ENCODE data around the gene GADD45GIP1.
"Not testable (repeated sequence)": the region's sequence is repeated elsewhere in the genome, so short reads cannot be mapped to it uniquely, and the experiment has no call there.

GADD45GIP1 gene

DNA sequence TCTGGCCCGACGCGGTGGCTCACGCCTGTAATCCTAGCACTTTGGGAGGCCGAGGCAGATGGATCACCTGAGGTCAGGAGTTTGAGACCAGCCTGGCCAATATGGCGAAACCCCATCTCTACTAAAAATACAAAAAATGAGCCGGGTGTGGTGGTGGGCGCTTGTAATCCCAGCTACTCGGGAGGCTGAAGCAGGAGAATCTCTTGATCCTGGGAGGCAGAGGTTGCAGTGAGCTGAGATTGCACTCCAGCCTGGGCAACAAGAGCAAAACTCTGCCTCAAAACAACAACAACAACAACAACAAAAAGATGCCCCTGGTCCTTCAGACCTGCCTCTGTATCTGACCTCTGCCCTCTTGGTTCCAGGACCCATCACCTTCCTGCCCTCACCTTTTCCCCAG is 1.4 kb downstream of the GADD45GIP1 start:
- not testable (repeated sequence) for DNase-seq

GRCh38 chr19:12954612-12954962 is 2.4 kb downstream of the GADD45GIP1 start:
- no peak for DNase-seq

DNA sequence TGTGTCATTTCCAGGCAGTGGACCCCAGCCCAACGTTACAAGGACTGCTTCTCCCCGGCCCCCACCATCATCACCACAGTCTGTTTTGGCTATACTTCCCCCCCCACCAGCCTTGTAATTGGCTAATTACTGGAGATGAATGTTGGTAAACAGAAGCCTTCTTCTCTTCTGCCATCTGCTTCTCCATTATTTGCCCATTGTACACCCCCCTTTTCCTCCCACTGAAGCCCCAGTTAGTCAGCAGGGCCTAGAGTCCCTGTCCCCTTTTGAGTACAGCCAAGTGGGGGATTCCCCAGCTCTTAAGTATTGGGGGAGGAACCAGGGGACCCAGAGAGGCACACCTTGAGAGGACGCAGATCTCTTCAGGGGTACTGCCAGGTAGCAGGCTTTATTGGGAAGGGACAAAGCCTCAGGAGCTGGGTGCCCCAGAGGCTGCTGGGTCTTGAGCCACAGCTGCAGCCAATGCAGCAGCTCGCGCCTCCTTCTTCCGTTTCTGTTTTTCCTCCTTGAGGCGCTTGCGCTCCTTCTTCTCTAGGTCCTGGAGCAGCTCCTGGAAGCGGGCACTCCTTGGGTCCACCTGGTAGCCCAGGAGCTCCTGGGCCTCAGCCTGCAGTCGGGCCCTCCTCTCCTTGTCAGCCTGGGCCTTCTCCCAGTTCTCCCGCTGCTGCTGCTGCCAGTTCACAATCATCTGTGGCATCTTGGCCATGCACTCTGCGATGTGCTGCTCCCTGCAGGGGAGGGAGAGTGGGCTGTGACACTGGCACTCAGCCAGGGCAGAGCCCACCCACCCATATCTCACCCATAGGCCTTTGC is 3.0 kb downstream of the GADD45GIP1 start:
- no peak for DNase-seq

GRCh38 chr19:12953138-12953798 is 3.8 kb downstream of the GADD45GIP1 start:
- DNase-seq, result peak; percentile 56

- DNase-seq, result peak; percentile 48
Observed at GRCh38 chr19:12952488-12953137, 4.4 kb downstream of the GADD45GIP1 start.

- not testable (repeated sequence) for DNase-seq
Observed at GRCh38 chr19:12952050-12952449, 5.0 kb downstream of the GADD45GIP1 start.

DNA sequence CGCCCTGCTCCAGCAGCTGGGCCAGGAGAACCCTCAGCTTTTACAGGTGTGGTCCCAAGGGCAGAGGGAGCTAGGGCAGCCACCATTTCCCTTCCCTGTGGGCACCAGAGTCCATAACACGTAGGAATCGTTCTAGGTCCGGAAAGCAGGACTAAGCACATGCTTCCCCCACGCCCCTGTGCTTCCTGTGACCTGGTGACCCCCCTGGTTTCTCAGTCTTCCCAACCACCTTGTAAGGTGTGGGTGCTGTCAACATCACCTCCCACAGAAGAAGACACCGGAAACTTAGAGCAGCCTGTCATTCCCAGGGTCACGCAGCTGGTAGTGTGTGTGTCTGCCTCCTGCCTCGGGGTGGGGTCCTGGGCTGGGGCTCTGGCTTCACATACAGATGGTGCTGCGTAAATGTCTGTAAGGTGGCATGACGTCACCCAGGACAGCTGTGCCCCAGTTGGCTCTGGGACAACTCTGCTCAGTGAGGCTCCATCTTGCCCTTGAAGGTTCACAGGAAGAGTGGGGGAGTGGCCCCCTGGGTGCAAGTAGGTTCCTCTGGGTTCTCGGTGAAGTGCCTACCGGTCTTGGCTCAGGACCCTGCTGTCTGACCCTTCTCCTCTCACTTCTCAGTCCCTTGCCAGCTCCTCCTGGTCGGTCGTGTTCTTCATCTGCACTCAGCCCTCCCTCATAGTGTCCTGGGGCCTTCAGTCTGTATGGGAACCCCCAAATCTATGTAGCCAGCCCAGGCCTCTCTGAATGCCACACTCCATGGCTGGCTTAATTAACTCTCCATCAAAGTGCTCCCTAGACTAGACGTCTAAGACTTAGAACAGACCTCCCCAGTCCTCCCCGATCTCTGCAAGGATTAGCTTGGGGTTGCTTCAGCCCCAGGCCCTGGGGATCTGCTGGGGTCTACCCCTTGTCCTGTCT is 7.4 kb downstream of the GADD45GIP1 start:
- DNase-seq, result no peak

- no peak for DNase-seq
Observed at GRCh38 chr19:12948612-12949362, 8.2 kb downstream of the GADD45GIP1 start.

DNA sequence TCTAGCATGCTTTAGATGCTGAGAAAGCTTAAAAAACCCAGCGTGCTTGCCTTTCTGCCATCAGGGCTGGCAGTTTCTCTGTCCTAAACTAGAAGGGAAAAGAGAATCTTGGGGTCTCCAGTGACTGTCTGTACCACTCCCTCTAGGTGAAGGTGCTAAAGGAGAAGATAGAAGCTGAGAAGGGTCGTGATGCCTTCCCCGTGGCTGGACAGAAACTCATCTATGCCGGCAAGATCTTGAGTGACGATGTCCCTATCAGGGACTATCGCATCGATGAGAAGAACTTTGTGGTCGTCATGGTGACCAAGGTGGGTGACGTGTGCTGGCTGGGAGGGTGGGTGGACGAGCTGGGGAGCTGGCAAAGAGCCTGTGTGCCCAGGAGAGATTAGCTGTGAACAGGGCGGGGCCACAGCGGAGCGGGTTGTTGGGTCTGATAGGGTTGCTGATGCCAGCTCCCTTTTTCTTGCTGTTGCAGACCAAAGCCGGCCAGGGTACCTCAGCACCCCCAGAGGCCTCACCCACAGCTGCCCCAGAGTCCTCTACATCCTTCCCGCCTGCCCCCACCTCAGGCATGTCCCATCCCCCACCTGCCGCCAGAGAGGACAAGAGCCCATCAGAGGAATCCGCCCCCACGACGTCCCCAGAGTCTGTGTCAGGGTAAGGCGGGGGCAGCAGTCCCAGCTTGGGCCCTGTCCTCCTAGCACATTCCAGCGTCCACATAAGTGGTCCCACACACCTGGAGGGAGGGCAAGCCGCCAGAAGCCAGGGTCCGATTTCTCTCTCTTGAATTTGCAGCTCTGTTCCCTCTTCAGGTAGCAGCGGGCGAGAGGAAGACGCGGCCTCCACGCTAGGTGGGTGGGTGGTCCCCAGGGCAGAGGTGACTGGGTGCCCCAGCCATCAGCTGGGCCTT is 9.1 kb downstream of the GADD45GIP1 start:
- no peak for DNase-seq

DNA sequence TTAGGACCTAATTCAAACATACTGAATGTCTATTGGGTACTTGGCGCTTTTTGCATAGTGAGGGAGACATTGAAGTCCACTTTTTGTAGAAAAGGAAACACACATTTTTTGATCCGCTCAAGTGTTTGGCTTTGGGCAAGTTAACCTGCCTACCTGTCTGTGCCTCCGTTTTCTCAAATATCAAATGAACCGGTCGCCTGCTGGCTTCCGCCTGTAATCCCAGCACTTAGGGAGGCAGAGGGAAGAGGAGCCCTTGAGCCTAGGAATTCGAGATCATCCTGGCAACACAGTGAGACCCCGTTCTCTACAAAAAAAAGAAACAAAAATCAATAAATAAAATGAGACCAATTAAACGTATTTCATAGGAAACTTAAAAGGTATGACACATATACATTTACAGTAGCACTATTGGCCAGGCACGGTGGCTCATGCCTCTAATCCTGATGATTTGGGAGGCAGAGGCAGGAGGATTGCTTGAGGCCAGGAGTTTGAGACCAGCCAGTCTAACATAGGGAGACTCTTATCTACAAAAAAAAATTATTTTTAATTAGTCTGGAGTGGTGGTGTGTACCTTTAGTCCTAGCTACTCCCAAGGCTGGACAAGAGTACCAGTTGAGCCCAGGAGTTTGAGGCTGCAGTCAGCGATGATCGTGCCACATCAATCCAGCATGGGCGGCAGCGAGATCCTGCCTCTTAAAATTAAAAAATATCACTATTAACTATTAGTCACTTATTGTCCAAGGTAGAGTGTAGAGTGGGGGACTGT is 10.1 kb downstream of the GADD45GIP1 start:
- no peak for DNase-seq

GRCh38 chr19:12946092-12946721 is 10.8 kb downstream of the GADD45GIP1 start:
- DNase-seq, result peak; percentile 85

DNA sequence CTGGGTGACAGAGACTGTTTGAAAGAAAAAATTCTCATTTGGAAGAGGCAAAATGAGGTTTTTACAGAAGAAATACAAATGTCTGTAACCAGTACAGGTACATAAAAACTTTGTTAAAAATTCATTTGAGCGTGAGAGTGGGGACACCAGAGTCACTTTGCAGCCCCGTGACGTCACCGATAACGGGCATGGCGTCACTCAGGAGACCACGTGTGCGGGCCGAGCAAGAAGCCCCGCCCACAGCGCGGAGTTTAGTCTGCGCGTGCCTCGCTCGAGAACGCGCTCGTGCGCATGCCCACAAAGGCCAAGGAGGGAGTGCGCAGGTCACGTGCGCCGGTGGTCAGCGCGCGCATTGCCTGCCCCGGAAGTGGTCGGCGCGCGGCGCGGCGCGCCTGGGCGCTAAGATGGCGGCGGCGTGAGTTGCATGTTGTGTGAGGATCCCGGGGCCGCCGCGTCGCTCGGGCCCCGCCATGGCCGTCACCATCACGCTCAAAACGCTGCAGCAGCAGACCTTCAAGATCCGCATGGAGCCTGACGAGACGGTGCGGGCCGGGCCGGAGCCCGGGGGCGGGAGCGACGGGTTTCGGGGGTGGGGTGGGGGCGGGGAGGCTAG is 11.4 kb downstream of the GADD45GIP1 start, which contains the start of gene RAD23A:
TSS of gene RAD23A (plus strand) at position 384 of the 613 bp plus-strand sequence. CDS start at position 471, 87 bp downstream.
- peak; percentile 100 for DNase-seq

GRCh38 chr19:12944104-12944674 is 12.8 kb downstream of the GADD45GIP1 start:
- no peak for DNase-seq

DNA sequence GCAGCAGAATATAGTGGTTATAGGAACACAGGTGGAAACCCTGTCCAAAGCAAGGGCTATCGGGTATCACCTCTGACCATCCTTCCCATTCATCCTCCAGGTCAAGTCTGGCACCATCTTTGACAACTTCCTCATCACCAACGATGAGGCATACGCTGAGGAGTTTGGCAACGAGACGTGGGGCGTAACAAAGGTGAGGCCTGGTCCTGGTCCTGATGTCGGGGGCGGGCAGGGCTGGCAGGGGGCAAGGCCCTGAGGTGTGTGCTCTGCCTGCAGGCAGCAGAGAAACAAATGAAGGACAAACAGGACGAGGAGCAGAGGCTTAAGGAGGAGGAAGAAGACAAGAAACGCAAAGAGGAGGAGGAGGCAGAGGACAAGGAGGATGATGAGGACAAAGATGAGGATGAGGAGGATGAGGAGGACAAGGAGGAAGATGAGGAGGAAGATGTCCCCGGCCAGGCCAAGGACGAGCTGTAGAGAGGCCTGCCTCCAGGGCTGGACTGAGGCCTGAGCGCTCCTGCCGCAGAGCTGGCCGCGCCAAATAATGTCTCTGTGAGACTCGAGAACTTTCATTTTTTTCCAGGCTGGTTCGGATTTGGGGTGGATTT is 13.5 kb downstream of the GADD45GIP1 start:
- DNase-seq, result no peak

GRCh38 chr19:12940897-12941296 is 16.1 kb downstream of the GADD45GIP1 start:
- DNase-seq, result no peak

- no peak for DNase-seq
Observed at GRCh38 chr19:12939975-12940423, 17.0 kb downstream of the GADD45GIP1 start.

GRCh38 chr19:12938779-12939601 is 18.0 kb downstream of the GADD45GIP1 start:
- peak; percentile 73 for DNase-seq
